Measurements from ENCODE around the gene RNASE3.

DNA sequence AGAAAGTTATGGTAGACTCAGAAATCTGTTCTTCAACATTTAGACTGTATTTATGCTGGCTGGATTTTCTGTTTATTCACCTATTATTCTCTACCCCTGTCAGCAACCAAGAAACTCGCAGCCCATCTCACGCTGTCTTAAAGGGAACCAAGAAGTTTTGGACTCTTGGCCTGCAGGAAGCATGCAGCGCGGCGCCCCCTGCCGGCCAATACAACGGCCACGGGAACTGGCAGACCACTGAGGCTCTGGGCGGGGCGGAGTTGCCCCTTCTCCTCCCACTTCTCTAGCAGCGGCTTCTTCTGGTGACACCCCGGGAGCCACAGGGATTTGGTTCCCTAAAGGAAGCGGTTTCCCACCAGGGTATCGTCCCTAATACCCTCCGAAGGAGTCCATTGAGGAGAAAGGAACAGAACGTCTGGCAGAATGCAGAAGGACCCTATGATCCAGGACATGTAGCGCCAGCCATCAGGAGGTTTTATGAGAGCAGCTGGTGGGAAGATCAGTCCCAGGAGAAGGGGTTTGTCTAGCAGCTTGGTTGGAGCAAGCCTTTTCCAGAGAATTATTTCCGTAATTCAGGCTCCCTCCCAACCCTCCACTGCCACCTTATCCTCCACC lies 43.1 kb downstream of the RNASE3 start:
- no peak for TF ChIP-seq POLR2A (IDR thresholded peaks at IDR 0.05)
- TF ChIP-seq, protein P1, sequence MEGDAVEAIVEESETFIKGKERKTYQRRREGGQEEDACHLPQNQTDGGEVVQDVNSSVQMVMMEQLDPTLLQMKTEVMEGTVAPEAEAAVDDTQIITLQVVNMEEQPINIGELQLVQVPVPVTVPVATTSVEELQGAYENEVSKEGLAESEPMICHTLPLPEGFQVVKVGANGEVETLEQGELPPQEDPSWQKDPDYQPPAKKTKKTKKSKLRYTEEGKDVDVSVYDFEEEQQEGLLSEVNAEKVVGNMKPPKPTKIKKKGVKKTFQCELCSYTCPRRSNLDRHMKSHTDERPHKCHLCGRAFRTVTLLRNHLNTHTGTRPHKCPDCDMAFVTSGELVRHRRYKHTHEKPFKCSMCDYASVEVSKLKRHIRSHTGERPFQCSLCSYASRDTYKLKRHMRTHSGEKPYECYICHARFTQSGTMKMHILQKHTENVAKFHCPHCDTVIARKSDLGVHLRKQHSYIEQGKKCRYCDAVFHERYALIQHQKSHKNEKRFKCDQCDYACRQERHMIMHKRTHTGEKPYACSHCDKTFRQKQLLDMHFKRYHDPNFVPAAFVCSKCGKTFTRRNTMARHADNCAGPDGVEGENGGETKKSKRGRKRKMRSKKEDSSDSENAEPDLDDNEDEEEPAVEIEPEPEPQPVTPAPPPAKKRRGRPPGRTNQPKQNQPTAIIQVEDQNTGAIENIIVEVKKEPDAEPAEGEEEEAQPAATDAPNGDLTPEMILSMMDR (IDR thresholded peaks at IDR 0.05): peak in 5 of 6 experiments; percentile 11 to 37 (median 29)

All from adrenal gland (tissue), 5 donors.